ENCODE measurements around the gene TEX29. TPM values are rescaled to one million over a fixed set of nuclear protein-coding genes. Genes with fewer than 3 reads are reported as not detected.

TEX29 gene
- total RNA-seq, 1 experiment from 2014 or later, result 0.68 TPM

DNA sequence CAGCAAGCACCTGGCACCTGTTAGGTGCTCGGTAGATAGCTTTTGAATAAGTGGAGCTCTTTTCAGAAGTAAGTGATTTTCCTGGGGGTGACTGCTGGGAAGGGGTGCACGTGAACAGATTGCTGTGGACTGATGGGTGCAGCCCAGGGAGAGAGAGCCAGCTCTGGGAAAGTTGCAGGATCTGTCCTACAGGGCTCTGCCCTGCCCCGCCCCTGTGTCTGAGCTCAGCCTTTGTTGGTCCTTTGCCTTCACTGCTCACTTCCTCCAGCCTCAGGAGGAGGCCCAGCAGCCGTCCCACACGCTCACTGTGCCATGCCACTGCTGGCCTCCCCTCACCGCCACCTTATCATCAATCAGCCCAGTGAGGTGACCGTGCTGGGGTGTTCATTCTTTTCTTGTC is 33.7 kb upstream of the TEX29 start:
- no peaks in the 10 kb centered on the region for H3K9me3 Mint-ChIP-seq
- peak overlapping the region; percentile 41; the same call in 1 of the 2 replicates for H3K27ac Mint-ChIP-seq
- no peaks in the 10 kb centered on the region for H3K27me3 Mint-ChIP-seq (ENCODE audit: low read depth)
- peaks cover 40% of the 10 kb centered on the region for H3K36me3 Mint-ChIP-seq
- CTCF ChIA-PET, result no interaction called here
- POLR2A ChIA-PET, result no interaction called here
- H3K4me1 Mint-ChIP-seq, result no peaks in the 10 kb centered on the region
- ATAC-seq (no peak), DNase-seq (ENCODE audit: low spot score) (no peak)
- TF ChIP-seq NFYB (CRISPR knock-in tag; conservative IDR thresholded peaks at IDR 0.05; ENCODE audit: low read depth) (no peak), EMX1 (CRISPR knock-in tag; IDR thresholded peaks at IDR 0.05) (no peak), OVOL2 (CRISPR knock-in tag; IDR thresholded peaks at IDR 0.05; ENCODE audit: borderline replicate concordance) (no peak)
- TF ChIP-seq, protein P1, sequence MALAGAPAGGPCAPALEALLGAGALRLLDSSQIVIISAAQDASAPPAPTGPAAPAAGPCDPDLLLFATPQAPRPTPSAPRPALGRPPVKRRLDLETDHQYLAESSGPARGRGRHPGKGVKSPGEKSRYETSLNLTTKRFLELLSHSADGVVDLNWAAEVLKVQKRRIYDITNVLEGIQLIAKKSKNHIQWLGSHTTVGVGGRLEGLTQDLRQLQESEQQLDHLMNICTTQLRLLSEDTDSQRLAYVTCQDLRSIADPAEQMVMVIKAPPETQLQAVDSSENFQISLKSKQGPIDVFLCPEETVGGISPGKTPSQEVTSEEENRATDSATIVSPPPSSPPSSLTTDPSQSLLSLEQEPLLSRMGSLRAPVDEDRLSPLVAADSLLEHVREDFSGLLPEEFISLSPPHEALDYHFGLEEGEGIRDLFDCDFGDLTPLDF (CRISPR knock-in tag; IDR thresholded peaks at IDR 0.05), result no peak
- H3K4me3 Mint-ChIP-seq, result no peak overlapping the region

DNA sequence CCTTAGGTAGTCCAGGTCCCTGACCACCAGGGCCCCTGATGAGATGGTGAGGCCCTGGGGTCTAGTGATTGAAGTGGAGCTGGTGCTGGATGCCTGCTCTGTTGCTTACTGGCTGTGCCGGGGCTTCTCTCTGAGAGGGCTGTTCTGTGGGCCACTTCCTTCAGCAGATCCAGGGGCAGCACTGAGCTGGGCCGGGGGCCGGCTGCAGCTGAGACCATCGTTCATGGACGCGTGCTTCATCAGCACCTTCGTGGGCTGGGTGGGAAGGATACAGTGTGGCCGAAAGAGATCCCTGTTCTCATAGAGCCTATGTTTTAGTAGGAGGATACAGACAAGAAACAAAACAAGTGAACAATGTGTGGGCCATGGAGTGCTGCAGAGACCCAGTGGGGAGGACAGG is 33.2 kb upstream of the TEX29 start:
- ChIA-PET POLR2A (no interaction called here), CTCF (interaction anchor here (1.0 kb wide), 1 partner anchor 17 kb away, joined by 3 read pairs; no protein-coding TSS in a partner anchor)
- Mint-ChIP-seq H3K4me3 (no peak overlapping the region), H3K9me3 (no peaks in the 10 kb centered on the region), H3K27ac (no peak overlapping the region; the same call in 1 of the 2 replicates), H3K4me1 (no peaks in the 10 kb centered on the region), H3K27me3 (ENCODE audit: low read depth) (no peaks in the 10 kb centered on the region), H3K36me3 (peaks cover 43% of the 10 kb centered on the region)
- TF ChIP-seq ZNF396 (CRISPR knock-in tag; IDR thresholded peaks at IDR 0.05; ENCODE audit: borderline replicate concordance), result no peak
- TF ChIP-seq, protein P2, sequence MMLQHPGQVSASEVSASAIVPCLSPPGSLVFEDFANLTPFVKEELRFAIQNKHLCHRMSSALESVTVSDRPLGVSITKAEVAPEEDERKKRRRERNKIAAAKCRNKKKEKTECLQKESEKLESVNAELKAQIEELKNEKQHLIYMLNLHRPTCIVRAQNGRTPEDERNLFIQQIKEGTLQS (CRISPR knock-in tag; conservative IDR thresholded peaks at IDR 0.05), result no peak
- TF ChIP-seq CBFB (CRISPR knock-in tag; IDR thresholded peaks at IDR 0.05; ENCODE audit: low read depth), result no peak
- no peak for DNase-seq (ENCODE audit: low spot score)
- ATAC-seq, result no peak; the same call in 1 of the 2 replicates

DNA sequence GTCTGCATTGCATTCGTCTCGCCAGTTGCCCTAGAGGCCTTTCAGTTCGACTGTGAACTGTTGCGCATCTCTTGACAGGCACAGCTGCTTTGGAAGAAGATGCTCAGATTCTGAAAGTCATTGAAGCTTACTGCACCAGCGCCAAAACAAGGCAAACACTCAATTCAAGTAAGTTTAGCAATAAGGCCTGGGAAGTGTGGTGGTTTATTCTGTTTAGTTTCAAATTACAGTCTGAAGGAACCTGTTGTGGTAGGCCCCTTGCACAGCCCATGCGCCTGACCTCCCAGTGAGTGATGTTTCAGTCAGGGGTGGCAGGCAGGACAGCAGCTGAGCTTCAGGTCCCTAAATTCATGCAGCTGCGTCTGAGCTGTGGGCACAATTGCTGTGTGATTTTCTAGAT is 32.2 kb upstream of the TEX29 start:
- Mint-ChIP-seq H3K4me1 (no peaks in the 10 kb centered on the region), H3K36me3 (peaks cover 43% of the 10 kb centered on the region), H3K27ac (no peak overlapping the region), H3K27me3 (ENCODE audit: low read depth) (no peaks in the 10 kb centered on the region), H3K9me3 (no peaks in the 10 kb centered on the region), H3K4me3 (no peak overlapping the region)
- no peak for DNase-seq (ENCODE audit: low spot score)
- ChIA-PET CTCF (no interaction called here), POLR2A (no interaction called here)
- ATAC-seq, result no peak
- no peak for TF ChIP-seq OVOL2 (CRISPR knock-in tag; IDR thresholded peaks at IDR 0.05; ENCODE audit: borderline replicate concordance)
- TF ChIP-seq, protein P3, sequence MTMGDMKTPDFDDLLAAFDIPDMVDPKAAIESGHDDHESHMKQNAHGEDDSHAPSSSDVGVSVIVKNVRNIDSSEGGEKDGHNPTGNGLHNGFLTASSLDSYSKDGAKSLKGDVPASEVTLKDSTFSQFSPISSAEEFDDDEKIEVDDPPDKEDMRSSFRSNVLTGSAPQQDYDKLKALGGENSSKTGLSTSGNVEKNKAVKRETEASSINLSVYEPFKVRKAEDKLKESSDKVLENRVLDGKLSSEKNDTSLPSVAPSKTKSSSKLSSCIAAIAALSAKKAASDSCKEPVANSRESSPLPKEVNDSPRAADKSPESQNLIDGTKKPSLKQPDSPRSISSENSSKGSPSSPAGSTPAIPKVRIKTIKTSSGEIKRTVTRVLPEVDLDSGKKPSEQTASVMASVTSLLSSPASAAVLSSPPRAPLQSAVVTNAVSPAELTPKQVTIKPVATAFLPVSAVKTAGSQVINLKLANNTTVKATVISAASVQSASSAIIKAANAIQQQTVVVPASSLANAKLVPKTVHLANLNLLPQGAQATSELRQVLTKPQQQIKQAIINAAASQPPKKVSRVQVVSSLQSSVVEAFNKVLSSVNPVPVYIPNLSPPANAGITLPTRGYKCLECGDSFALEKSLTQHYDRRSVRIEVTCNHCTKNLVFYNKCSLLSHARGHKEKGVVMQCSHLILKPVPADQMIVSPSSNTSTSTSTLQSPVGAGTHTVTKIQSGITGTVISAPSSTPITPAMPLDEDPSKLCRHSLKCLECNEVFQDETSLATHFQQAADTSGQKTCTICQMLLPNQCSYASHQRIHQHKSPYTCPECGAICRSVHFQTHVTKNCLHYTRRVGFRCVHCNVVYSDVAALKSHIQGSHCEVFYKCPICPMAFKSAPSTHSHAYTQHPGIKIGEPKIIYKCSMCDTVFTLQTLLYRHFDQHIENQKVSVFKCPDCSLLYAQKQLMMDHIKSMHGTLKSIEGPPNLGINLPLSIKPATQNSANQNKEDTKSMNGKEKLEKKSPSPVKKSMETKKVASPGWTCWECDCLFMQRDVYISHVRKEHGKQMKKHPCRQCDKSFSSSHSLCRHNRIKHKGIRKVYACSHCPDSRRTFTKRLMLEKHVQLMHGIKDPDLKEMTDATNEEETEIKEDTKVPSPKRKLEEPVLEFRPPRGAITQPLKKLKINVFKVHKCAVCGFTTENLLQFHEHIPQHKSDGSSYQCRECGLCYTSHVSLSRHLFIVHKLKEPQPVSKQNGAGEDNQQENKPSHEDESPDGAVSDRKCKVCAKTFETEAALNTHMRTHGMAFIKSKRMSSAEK (CRISPR knock-in tag; IDR thresholded peaks at IDR 0.05; ENCODE audit: borderline replicate concordance), result no peak
- TF ChIP-seq CREM (CRISPR knock-in tag; IDR thresholded peaks at IDR 0.05), result no peak
- no peak for TF ChIP-seq ZNF416 (CRISPR knock-in tag; IDR thresholded peaks at IDR 0.05)
- no peak for TF ChIP-seq ZNF423 (CRISPR knock-in tag; IDR thresholded peaks at IDR 0.05)
- TF ChIP-seq, protein P4, sequence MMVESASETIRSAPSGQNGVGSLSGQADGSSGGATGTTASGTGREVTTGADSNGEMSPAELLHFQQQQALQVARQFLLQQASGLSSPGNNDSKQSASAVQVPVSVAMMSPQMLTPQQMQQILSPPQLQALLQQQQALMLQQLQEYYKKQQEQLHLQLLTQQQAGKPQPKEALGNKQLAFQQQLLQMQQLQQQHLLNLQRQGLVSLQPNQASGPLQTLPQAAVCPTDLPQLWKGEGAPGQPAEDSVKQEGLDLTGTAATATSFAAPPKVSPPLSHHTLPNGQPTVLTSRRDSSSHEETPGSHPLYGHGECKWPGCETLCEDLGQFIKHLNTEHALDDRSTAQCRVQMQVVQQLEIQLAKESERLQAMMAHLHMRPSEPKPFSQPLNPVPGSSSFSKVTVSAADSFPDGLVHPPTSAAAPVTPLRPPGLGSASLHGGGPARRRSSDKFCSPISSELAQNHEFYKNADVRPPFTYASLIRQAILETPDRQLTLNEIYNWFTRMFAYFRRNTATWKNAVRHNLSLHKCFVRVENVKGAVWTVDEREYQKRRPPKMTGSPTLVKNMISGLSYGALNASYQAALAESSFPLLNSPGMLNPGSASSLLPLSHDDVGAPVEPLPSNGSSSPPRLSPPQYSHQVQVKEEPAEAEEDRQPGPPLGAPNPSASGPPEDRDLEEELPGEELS (CRISPR knock-in tag; IDR thresholded peaks at IDR 0.05), result no peak
- no peak for TF ChIP-seq ESRRA (CRISPR knock-in tag; IDR thresholded peaks at IDR 0.05; ENCODE audit: borderline replicate concordance)
- TF ChIP-seq NR2C2 (CRISPR knock-in tag; IDR thresholded peaks at IDR 0.05), result no peak
- TF ChIP-seq TCF7 (CRISPR knock-in tag; IDR thresholded peaks at IDR 0.05; ENCODE audit: low read depth), result no peak
- no peak for TF ChIP-seq ZNF121 (CRISPR knock-in tag; IDR thresholded peaks at IDR 0.05)
- no peak for TF ChIP-seq FOXK1 (CRISPR knock-in tag; IDR thresholded peaks at IDR 0.05)
